Gastroesophageal sphincter (tissue), 3 donors: ENCODE measurements around the gene RFTN1.

ENCODE experiments used
- POLR2AphosphoS5 ChIP-seq: sonication (generic); formaldehyde crosslinking; IDR thresholded peaks from one replicate; pipeline ENCODE4 v1.6.1; 2017; ENCODE audit warnings: antibody characterized with exemption
- TF ChIP-seq, protein P1 (sequence below), 4 experiments: fragments of 200-600 bp in 2 of 4; fragments of 450-650 bp in 2 of 4; sonication (generic) in 1 of 4; IDR thresholded peaks; one replicate each; pipeline ENCODE4 v1.5.1; 2017 to 2019; ENCODE audit warnings: antibody characterized with exemption in 4 of 4, mild to moderate bottlenecking in 2 of 4, moderate library complexity in 2 of 4

DNA sequence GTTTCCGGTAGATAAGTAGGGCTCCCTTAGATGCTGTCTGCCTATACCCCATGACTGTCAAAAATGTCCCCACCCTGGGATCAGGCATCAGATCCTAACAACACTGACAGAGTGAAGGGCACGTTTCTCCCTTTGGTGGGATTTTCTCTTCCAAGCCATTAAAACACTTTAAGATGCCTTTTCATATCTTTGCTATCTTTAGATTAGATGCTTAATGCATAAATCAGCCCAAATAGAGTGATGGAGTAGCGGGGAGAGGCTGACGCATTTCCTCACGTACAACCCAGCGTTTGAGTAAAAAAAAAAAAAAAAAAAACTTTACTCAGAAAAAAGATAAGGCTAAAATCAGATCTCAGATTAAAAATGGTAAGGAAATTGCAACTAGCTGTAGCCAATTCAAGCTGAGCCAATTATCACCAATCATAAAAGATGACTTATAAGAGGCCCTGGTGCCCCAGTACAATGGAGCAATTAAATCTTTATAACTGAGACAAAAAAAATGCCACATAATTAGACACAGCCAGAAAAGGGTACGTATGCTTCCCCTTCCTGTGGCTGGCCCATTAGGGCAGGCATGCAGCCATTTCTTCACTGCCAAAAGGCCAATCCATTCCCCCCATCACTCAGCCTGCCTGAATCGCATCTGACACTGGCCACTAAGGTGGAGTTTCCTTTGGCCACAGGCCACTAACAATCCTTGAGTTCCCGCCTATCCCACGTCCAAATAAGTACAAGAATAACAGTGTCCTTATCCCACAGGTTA, 45.0 kb downstream of the RFTN1 start:
- TF ChIP-seq, protein P1, sequence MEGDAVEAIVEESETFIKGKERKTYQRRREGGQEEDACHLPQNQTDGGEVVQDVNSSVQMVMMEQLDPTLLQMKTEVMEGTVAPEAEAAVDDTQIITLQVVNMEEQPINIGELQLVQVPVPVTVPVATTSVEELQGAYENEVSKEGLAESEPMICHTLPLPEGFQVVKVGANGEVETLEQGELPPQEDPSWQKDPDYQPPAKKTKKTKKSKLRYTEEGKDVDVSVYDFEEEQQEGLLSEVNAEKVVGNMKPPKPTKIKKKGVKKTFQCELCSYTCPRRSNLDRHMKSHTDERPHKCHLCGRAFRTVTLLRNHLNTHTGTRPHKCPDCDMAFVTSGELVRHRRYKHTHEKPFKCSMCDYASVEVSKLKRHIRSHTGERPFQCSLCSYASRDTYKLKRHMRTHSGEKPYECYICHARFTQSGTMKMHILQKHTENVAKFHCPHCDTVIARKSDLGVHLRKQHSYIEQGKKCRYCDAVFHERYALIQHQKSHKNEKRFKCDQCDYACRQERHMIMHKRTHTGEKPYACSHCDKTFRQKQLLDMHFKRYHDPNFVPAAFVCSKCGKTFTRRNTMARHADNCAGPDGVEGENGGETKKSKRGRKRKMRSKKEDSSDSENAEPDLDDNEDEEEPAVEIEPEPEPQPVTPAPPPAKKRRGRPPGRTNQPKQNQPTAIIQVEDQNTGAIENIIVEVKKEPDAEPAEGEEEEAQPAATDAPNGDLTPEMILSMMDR (IDR thresholded peaks at IDR 0.05), result no peak
- no peak for TF ChIP-seq POLR2AphosphoS5
